K562 (cell line): ENCODE measurements around the gene CACNA1E. TPM values are rescaled to one million over a fixed set of nuclear protein-coding genes. Genes with fewer than 3 reads are reported as not detected.

ENCODE experiments used
- ATAC-seq: fragments of 200-7000 bp; cut with Tn5 transposase; 3 replicates; pipeline ENCODE4 v1.9.1; 2020; ENCODE audit warnings: moderate library complexity
- BruUV-seq: library from RNA; stranded (reverse); fragments of 400-500 nt; replicated peaks from 2 replicates; lab custom pipeline; 2021; lab: Mats Ljungman, UMichigan
- CTCF ChIA-PET: fragments of 300-600 bp; formaldehyde crosslinking; extraction: SDS; loops from one replicate; lab custom pipeline; 2021; ENCODE audit warnings: low intra/inter-chr PET ratio; lab: Yijun Ruan, JAX
- POLR2A ChIA-PET: fragments of 300-600, 350-650 bp; sonication (Branson Sonifier 250); formaldehyde crosslinking; extraction: SDS; loops from one replicate; lab custom pipeline; 2021; ENCODE audit warnings: antibody characterized with exemption, inconsistent platforms; lab: Yijun Ruan, JAX
- DNase-seq, 4 experiments: peaks; one replicate each; pipeline versions ENCODE4 v3.0.0 to v3.0.0-alpha.2; 2011 to 2018; ENCODE audit warnings: low spot score in 3 of 4, mixed read lengths in 3 of 4; ENCODE audit errors: extremely low read depth in 1 of 4
- FAIRE-seq: peaks from 2 replicates; lab custom pipeline; 2011; peaks lifted over from hg19 to GRCh38; lab: Jason Lieb, UNC
- H2AFZ ChIP-seq: 2 replicates; pipeline ENCODE4 v1.6.0; 2011; ENCODE audit warnings: low read depth, low read length, control low read depth, inconsistent platforms
- H3K27ac ChIP-seq: fragments of 200-600 bp; 3 replicates; pipeline ENCODE4 v1.8.0; 2011; ENCODE audit warnings: low read depth, mild to moderate bottlenecking, control low read depth, inconsistent platforms, low read length, moderate library complexity, mixed read lengths; ENCODE audit errors: extremely low read depth
- H3K27me3 ChIP-seq, 2 experiments: fragments of 300-600 bp in 1 of 2; 2 replicates in 1 of 2; 3 replicates in 1 of 2; pipeline versions ENCODE4 v1.6.0 to v1.8.0; 2011; ENCODE audit warnings: inconsistent platforms in 2 of 2, low read length in 2 of 2, mild to moderate bottlenecking in 1 of 2, mixed read lengths in 1 of 2, moderate library complexity in 1 of 2; ENCODE audit not compliant: control insufficient read depth in 2 of 2, insufficient read depth in 2 of 2
- H3K36me3 ChIP-seq: fragments of 300-600 bp; 3 replicates; pipeline ENCODE4 v1.8.0; 2011; ENCODE audit warnings: mild to moderate bottlenecking, low read length, inconsistent platforms; ENCODE audit not compliant: control insufficient read depth, insufficient read depth
- H3K4me1 ChIP-seq, 2 experiments: fragments of 200-600 bp in 1 of 2; replicated peaks in 1 of 2; 2 replicates in 1 of 2; 3 replicates in 1 of 2; pipeline versions ENCODE4 v1.5.1 to v1.8.0; 2011; ENCODE audit warnings: inconsistent platforms in 2 of 2, low read length in 2 of 2, mild to moderate bottlenecking in 1 of 2, mixed read lengths in 1 of 2, moderate library complexity in 1 of 2; ENCODE audit not compliant: control insufficient read depth in 2 of 2, insufficient read depth in 2 of 2
- H3K4me2 ChIP-seq: 2 replicates; pipeline ENCODE4 v1.6.1; 2011; ENCODE audit warnings: low read length, control low read depth, inconsistent platforms, mixed read lengths; ENCODE audit not compliant: insufficient read depth
- H3K4me3 ChIP-seq: fragments of 200-600 bp; sonication (generic), shearing (Covaris generic); 2 replicates; pipeline ENCODE4 v1.5.1; 2016; ENCODE audit warnings: control low read depth, inconsistent platforms
- H3K79me2 ChIP-seq: fragments of 200-600 bp; 3 replicates; pipeline ENCODE4 v1.8.0; 2011; ENCODE audit warnings: low read length, inconsistent platforms; ENCODE audit not compliant: control insufficient read depth, insufficient read depth
- H3K9ac ChIP-seq, 2 experiments: 2 replicates each; pipeline versions ENCODE4 v1.6.0 to v1.6.1; 2011; ENCODE audit warnings: low read depth in 2 of 2, low read length in 2 of 2, control low read depth in 1 of 2, inconsistent platforms in 1 of 2, mild to moderate bottlenecking in 1 of 2, mixed read lengths in 1 of 2; ENCODE audit not compliant: insufficient read depth in 1 of 2
- H3K9me1 ChIP-seq: one replicate; pipeline ENCODE4 v1.6.0; 2011; ENCODE audit warnings: inconsistent platforms, mild to moderate bottlenecking, low read length, moderate library complexity; ENCODE audit not compliant: control insufficient read depth, insufficient read depth
- H3K9me3 ChIP-seq: replicated peaks from 2 replicates; pipeline ENCODE4 v1.5.1; 2011; ENCODE audit warnings: low read depth, low read length, inconsistent platforms; ENCODE audit not compliant: control insufficient read depth, insufficient read depth
- H4K20me1 ChIP-seq: replicated peaks from 2 replicates; pipeline ENCODE4 v1.6.1; 2011; ENCODE audit warnings: low read length, inconsistent platforms, mixed read lengths; ENCODE audit not compliant: control insufficient read depth, insufficient read depth
- HOXB6 ChIP-seq: fragments of 250-450 bp; sonication (Bioruptor Pico); IDR thresholded peaks from 2 replicates; pipeline ENCODE4 v1.5.1; 2022; ENCODE audit warnings: mild to moderate bottlenecking, borderline replicate concordance
- MAFK ChIP-seq: IDR thresholded peaks from 2 replicates; pipeline ENCODE4 v1.6.1; 2011; ENCODE audit warnings: low read length, improper control_type of control experiment
- MTF1 ChIP-seq: fragments of 250-450 bp; sonication (Bioruptor Pico); IDR thresholded peaks from 2 replicates; pipeline ENCODE4 v1.9.0; 2021; ENCODE audit warnings: moderate library complexity, mild to moderate bottlenecking, inconsistent platforms, borderline replicate concordance
- NBN ChIP-seq: fragments of 450-650 bp; IDR thresholded peaks from 2 replicates; pipeline ENCODE4 v1.6.1; 2016; ENCODE audit warnings: low read depth, mild to moderate bottlenecking
- NFATC3 ChIP-seq: fragments of 450-650 bp; IDR thresholded peaks from 2 replicates; pipeline ENCODE4 v1.6.1; 2017; ENCODE audit warnings: mild to moderate bottlenecking
- PPARD ChIP-seq: fragments of 250-450 bp; sonication (Bioruptor Pico); IDR thresholded peaks from 2 replicates; pipeline ENCODE4 v1.8.0; 2022; ENCODE audit warnings: inconsistent platforms, mild to moderate bottlenecking, moderate library complexity
- TAF7 ChIP-seq: fragments of 450-650 bp; IDR thresholded peaks from 2 replicates; pipeline ENCODE4 v1.6.1; 2016; ENCODE audit warnings: missing genetic modification characterization, missing compliant biosample characterization
- TARDBP ChIP-seq: fragments of 450-650 bp; IDR thresholded peaks from 2 replicates; pipeline ENCODE4 v1.6.1; 2016
- WGBS: fragments of 100-300 bp; shearing (Covaris generic); methylation state at CpG from one replicate; pipeline ENCODE4 v1.1.6; 2016; ENCODE audit warnings: low coverage, mixed read lengths; ENCODE audit not compliant: insufficient coverage; ENCODE audit errors: missing lambda C conversion rate; 5-methylcytosine and 5-hydroxymethylcytosine counted together
- in situ Hi-C: fragments of 300-500 bp; cut with MboI; formaldehyde crosslinking; loops from 4 replicates; pipeline ENCODE4 v1.15.0; 2018; ENCODE audit warnings: inconsistent platforms, mixed read lengths
- intact Hi-C: fragments of 100-400 bp; cut with micrococcal nuclease; formaldehyde crosslinking; loops from 2 replicates; pipeline ENCODE4 v1.14.2; 2022
- polyA plus RNA-seq, 8 experiments: library from polyadenylated mRNA; depleted of rRNA in 4 of 8; stranded (reverse) in 5 of 8; unstranded in 3 of 8; fragments of >200 nt; fragmentation: Nextera tagmentation in 2 of 8; fragmentation: Illumina TruSeq in 1 of 8; extraction: Ambion mirVana in 2 of 8; extraction: Trizol in 1 of 8; gene quantifications; 2 replicates each; pipeline versions ENCODE4 v1.2.1 to v1.2.3, GENCODE V29; 2011 to 2014; ENCODE audit warnings: inconsistent platforms in 1 of 8, missing spikeins in 1 of 8
- total RNA-seq, 7 experiments: library from RNA; depleted of rRNA in 6 of 7; stranded (reverse); fragments of >200 nt in 6 of 7; fragmentation: Illumina TruSeq in 2 of 7; extraction: Trizol in 2 of 7; gene quantifications; 2 replicates each; pipeline versions ENCODE4 v1.2.1 to v1.2.3, GENCODE V29; 2011 to 2021; ENCODE audit warnings: low replicate concordance in 1 of 7

CACNA1E gene
- total and polyA plus RNA-seq, 9 of the 15 experiments (the other 6 are each of a cell fraction or from before 2014, with no cell fraction given) = under 0.01 to 0.04 TPM; not detected in 7

GRCh38 chr1:181772714-181773113 is 289.4 kb downstream of the CACNA1E start (continued):
- no peak for TF ChIP-seq MTF1

GRCh38 chr1:181776044-181776443 is 292.7 kb downstream of the CACNA1E start:
- H3K27ac ChIP-seq = no peak overlapping the region
- no peaks in the 10 kb centered on the region for H3K36me3 ChIP-seq
- DNase-seq (no peak), ATAC-seq (no peak), FAIRE-seq (no peak)
- no peaks in the 10 kb centered on the region; the same call in 1 of the 2 replicates for H3K9me3 ChIP-seq
- BruUV-seq = no TSS peak
- no peak overlapping the region for H3K4me3 ChIP-seq
- POLR2A ChIA-PET = interaction anchor here (0.7 kb wide), 1 partner anchor 99 kb away, joined by 3 read pairs; no protein-coding TSS in a partner anchor
- H2AFZ ChIP-seq = no peak overlapping the region
- no peak overlapping the region for H3K9ac ChIP-seq
- H3K4me2 ChIP-seq = no peak overlapping the region
- peaks cover 6% of the 10 kb centered on the region for H3K9me1 ChIP-seq
- TF ChIP-seq TAF7 = no peak
- no peak for TF ChIP-seq HOXB6
- no peak for TF ChIP-seq MAFK
- TF ChIP-seq NFATC3 = no peak
- no peak for TF ChIP-seq NBN
- no peak for TF ChIP-seq PPARD (CRISPR knock-in tag)
- TF ChIP-seq TARDBP = no peak
- in situ Hi-C loops (no loop called here), intact Hi-C loops (no loop called here)
- H3K79me2 ChIP-seq = no peaks in the 10 kb centered on the region
- H3K4me1 ChIP-seq = no peaks in the 10 kb centered on the region
- no peaks in the 10 kb centered on the region for H4K20me1 ChIP-seq
- CTCF ChIA-PET = no interaction called here
- 2% methylated on average over 10 of the region's 10 CpGs for WGBS
- H3K27me3 ChIP-seq = peaks cover 4 to 31% of the 10 kb centered on the region in 2 experiments; a peak in 3 of 5 replicates
